GM12874 (cell line): Measurements from ENCODE around the gene OR5D13.

ENCODE experiments used
- CTCF ChIP-seq: IDR thresholded peaks from 2 replicates; pipeline ENCODE4 v1.5.1; 2011; ENCODE audit warnings: low read depth, mild to moderate bottlenecking, control low read depth, low read length, moderate library complexity; ENCODE audit not compliant: insufficient read depth

The OR5D13 gene

GRCh38 chr11:55773138-55773537 is at the start of gene OR5D13:
TSS of gene OR5D13 (plus strand) at chr11:55773438. CDS start at chr11:55773438, 0 bp downstream.
- no peak for TF ChIP-seq CTCF

GRCh38 chr11:55726715-55727324 is 46.4 kb upstream of the OR5D13 start:
- peak; percentile 24; the same call in 1 of the 2 replicates for TF ChIP-seq CTCF

- TF ChIP-seq CTCF = no peak
Measured at GRCh38 chr11:55732936-55733335, 40.3 kb upstream of the OR5D13 start.

DNA sequence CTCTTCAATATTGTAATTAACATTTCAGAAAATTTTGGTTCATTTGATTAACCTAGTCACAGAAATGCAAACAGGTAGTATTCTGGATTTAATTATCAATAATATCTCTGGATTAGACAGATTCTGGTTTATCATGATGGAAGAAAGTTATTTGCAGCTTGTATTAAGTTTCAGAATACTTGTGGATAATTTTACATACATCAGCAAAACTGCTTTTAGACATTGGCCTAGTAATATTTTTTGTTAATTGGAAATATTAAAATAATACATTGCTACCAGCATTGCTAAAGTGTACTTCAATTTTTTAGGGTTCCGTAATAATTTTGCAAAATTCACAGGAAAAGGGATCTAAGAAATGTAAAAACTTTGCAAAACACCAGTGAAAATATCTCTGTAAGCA is 18.4 kb downstream of the OR5D13 start:
- no peak for TF ChIP-seq CTCF

DNA sequence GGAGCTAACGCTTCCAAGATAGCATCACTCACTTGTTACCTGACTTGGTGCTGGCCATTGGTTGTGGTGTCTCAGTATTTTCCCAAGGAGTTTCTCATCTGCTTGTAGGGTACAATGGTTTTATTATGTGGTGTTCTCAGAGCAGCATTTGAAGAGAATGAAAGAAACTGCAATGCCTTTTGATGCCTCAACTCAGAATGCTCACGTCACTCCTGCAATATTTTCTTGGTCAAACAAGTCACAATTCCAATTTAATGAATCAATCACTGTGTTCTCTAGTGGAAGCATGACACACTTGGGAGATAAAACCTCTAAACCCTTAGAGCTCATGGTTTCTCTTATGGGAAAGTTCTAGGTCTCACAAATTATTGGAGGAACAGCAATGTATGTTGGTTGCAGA is 20.1 kb downstream of the OR5D13 start:
- no peak for TF ChIP-seq CTCF

- TF ChIP-seq CTCF = no peak
Measured at GRCh38 chr11:55795256-55795655, 22.0 kb downstream of the OR5D13 start, which contains the start of gene OR5D14. TSS of gene OR5D14 (plus strand) at chr11:55795556. CDS start at chr11:55795556, 0 bp downstream.

DNA sequence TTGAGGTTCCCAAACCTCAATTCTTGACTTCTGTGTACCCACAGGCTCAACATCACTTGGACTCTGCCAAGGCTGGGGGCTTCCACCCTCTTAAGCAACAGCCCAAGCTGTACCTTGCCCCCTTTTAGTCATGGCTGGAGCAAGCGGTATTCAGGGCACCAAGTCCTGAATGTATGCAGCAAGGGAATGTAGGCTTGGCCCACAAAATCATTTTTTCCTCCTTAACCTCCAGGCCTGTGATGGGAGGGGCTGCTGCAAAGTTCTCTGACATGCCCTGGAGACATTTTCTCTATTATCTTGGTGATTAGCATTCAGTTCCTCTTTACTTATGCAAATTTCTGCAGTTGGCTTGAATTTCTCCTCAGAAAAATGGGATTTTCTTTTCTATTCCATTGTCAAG is 33.0 kb downstream of the OR5D13 start:
- no peak for TF ChIP-seq CTCF
